ENCODE measurements around the gene UQCR11. TPM values are rescaled to one million over a fixed set of nuclear protein-coding genes. Genes with fewer than 3 reads are reported as not detected.

The UQCR11 gene
- polyA plus RNA-seq, 4 donors, result 98.3 to 185 (median 125) TPM

DNA sequence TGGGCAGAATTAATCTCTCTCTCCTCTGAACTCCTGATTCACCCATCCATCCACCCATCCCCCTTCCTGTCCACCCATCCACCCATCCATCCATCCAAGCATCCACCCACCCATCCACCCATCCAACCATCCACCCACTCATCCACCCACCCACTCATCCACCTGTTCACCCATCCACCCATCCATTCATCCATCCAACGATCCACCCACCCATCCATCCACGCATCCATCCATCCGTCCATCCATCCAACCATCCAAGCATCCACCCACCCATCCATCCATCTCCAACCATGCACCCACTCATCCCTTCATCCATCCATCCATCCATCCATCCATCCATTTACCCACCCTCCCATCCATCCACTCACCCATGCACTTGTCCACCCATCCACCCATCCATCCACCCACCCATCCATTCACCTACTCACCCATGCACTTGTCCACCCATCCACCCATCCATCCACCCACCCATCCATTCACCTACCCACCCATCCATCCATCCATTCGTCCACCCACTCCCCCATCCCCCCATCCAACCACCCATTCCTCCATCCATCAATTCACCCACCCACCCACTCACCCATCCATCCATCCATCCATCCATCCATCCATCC, 55.8 kb downstream of the UQCR11 start:
- no peak for DNase-seq (ENCODE audit: low read depth in 4 of 4, low spot score in 2 of 4)

Other genes starting within 250 kb of the UQCR11 start
- 10 to 100 TPM; 43.6 to 99.1 (median 85.1) TPM for gene NDUFS7, start 221.6 kb downstream of the UQCR11 start, polyA plus RNA-seq (ENCODE audit: insufficient read length in 4 of 4)
- gene GAMT, start 203.9 kb downstream of the UQCR11 start, polyA plus RNA-seq (ENCODE audit: insufficient read length in 4 of 4), result 10 to 100 TPM; 24.4 to 44.5 (median 40.2) TPM
- gene DAZAP1, start 197.9 kb downstream of the UQCR11 start, polyA plus RNA-seq (ENCODE audit: insufficient read length in 4 of 4), result 100 to 1,000 TPM in 2 of 4 donors, 10 to 100 TPM in 2; 67.1 to 110 (median 95.0) TPM
- gene RPS15, start 167.1 kb downstream of the UQCR11 start, polyA plus RNA-seq (ENCODE audit: insufficient read length in 4 of 4), result 1,000 to 10,000 TPM in 1 of 4 donors, 100 to 1,000 TPM in 3; 623 to 1,048 (median 767) TPM
- 1 to 10 TPM; 1.1 to 2.0 (median 1.8) TPM for gene APC2, start 155.3 kb downstream of the UQCR11 start, polyA plus RNA-seq (ENCODE audit: insufficient read length in 4 of 4)
- gene C19orf25, start 126.2 kb downstream of the UQCR11 start, polyA plus RNA-seq (ENCODE audit: insufficient read length in 4 of 4), result 10 to 100 TPM; 17.1 to 38.3 (median 33.1) TPM
- 10 to 100 TPM in 1 of 4 donors, 1 to 10 TPM in 3; 3.5 to 11.6 (median 7.4) TPM for gene PCSK4, start 115.1 kb downstream of the UQCR11 start, polyA plus RNA-seq (ENCODE audit: insufficient read length in 4 of 4)
- gene REEP6, start 114.3 kb downstream of the UQCR11 start, polyA plus RNA-seq (ENCODE audit: insufficient read length in 4 of 4), result 10 to 100 TPM; 12.5 to 24.8 (median 18.2) TPM
- 1 to 10 TPM in 1 of 4 donors, under 1 TPM in 3; 0.23 to 1.2 (median 0.92) TPM for gene ADAMTSL5, start 92.4 kb downstream of the UQCR11 start, polyA plus RNA-seq (ENCODE audit: insufficient read length in 4 of 4)
- gene PLK5, start 81.4 kb downstream of the UQCR11 start, polyA plus RNA-seq (ENCODE audit: insufficient read length in 4 of 4), result under 1 TPM; 0.06 to 0.46 (median 0.43) TPM
- gene MEX3D, start 37.1 kb downstream of the UQCR11 start, polyA plus RNA-seq (ENCODE audit: insufficient read length in 4 of 4), result 10 to 100 TPM; 17.8 to 45.1 (median 32.6) TPM
- 10 to 100 TPM; 43.4 to 85.4 (median 75.7) TPM for gene MBD3, start 12.6 kb downstream of the UQCR11 start, polyA plus RNA-seq (ENCODE audit: insufficient read length in 4 of 4)
- 100 to 1,000 TPM in 3 of 4 donors, 10 to 100 TPM in 1; 90.2 to 139 (median 124) TPM for gene TCF3, start 47.2 kb upstream of the UQCR11 start, polyA plus RNA-seq (ENCODE audit: insufficient read length in 4 of 4)
- under 1 TPM in 2 of 4 donors, not detected in 2; 0.05 to 0.08 TPM for gene ONECUT3, start 148.0 kb upstream of the UQCR11 start, polyA plus RNA-seq (ENCODE audit: insufficient read length in 4 of 4)
- 1 to 10 TPM in 1 of 4 donors, under 1 TPM in 3; 0.52 to 1.0 (median 0.76) TPM for gene ATP8B3, start 206.8 kb upstream of the UQCR11 start, polyA plus RNA-seq (ENCODE audit: insufficient read length in 4 of 4)
- 10 to 100 TPM; 20.4 to 35.7 (median 28.0) TPM for gene REXO1, start 243.0 kb upstream of the UQCR11 start, polyA plus RNA-seq (ENCODE audit: insufficient read length in 4 of 4)